Gastrocnemius medialis (tissue), 4 donors: ENCODE data around the gene COQ5. TPM values are rescaled to one million over a fixed set of nuclear protein-coding genes. Genes with fewer than 3 reads are reported as not detected.
A peak's percentile ranks its signal among the peaks of the same experiment; 100 is the strongest.

ENCODE experiments used
- ATAC-seq, 2 donors: fragments of 150-250 bp; one replicate each; pipeline ENCODE4 v1.9.1; 2016
- DNase-seq, 2 donors: peaks; one replicate each; pipeline ENCODE4 v3.0.0-alpha.2; 2019
- H3K27ac ChIP-seq, 4 donors: fragments of 200-600 bp; sonication (generic); 1 replicate in 1 of 4; 2 replicates in 3 of 4; pipeline ENCODE4 v1.5.1; 2016 to 2018; ENCODE audit warnings: mild to moderate bottlenecking in 2 of 4, moderate library complexity in 1 of 4
- H3K27me3 ChIP-seq, 3 donors: fragments of 200-600 bp; sonication (generic) in 2 of 3; 1 replicate in 1 of 3; 2 replicates in 2 of 3; pipeline versions ENCODE4 v1.5.1 to v1.6.0; 2016 to 2019; ENCODE audit warnings: mild to moderate bottlenecking in 1 of 3, moderate library complexity in 1 of 3
- H3K36me3 ChIP-seq, 2 donors: fragments of 200-600 bp; sonication (generic) in 1 of 2; one replicate each; pipeline ENCODE4 v1.5.1; 2017 to 2018
- H3K4me1 ChIP-seq, 2 donors: fragments of 200-600 bp; sonication (generic) in 1 of 2; one replicate each; pipeline ENCODE4 v1.5.1; 2016 to 2017; ENCODE audit warnings: mild to moderate bottlenecking in 2 of 2
- H3K4me3 ChIP-seq, 4 donors: fragments of 200-600 bp; sonication (generic) in 3 of 4; 1 replicate in 1 of 4; 2 replicates in 3 of 4; pipeline ENCODE4 v1.5.1; 2016 to 2019; ENCODE audit warnings: mild to moderate bottlenecking in 2 of 4
- H3K9me3 ChIP-seq, 3 donors: fragments of 200-600 bp; sonication (generic) in 2 of 3; 1 replicate in 1 of 3; 2 replicates in 2 of 3; pipeline ENCODE4 v1.5.1; 2016 to 2019
- POLR2A ChIP-seq, 2 donors: fragments of 450-650 bp; IDR thresholded peaks; one replicate each; pipeline ENCODE4 v1.6.1; 2017; ENCODE audit warnings: antibody characterized with exemption in 2 of 2, mild to moderate bottlenecking in 2 of 2, moderate library complexity in 2 of 2
- in situ Hi-C, 4 donors: fragments of 200-750 bp; cut with MboI; loops; one replicate each; pipeline versions ENCODE4 v1.15.0 to v1.8.0; 2017; ENCODE audit warnings: low sequenced_read_pairs in 4 of 4
- intact Hi-C: fragments of 100-400 bp; cut with DNase I; formaldehyde crosslinking; loops from one replicate; pipeline ENCODE4 v1.15.1; 2023; ENCODE audit warnings: low total_unique reads
- total RNA-seq, 4 donors: library from RNA; depleted of rRNA; stranded (reverse); fragments of >200 nt; gene quantifications; one replicate each; pipeline versions ENCODE4 v1.1.0 to v1.2.3, GENCODE V29; 2016
- TF ChIP-seq, protein P1 (sequence below), 5 experiments: fragments of 450-650 bp in 3 of 5; fragments of 200-600 bp in 2 of 5; sonication (generic) in 2 of 5; IDR thresholded peaks in 4 of 5; conservative IDR thresholded peaks in 1 of 5; 1 replicate in 4 of 5; 2 replicates in 1 of 5; pipeline ENCODE4 v1.5.1; 2016 to 2019; ENCODE audit warnings: antibody characterized with exemption in 5 of 5, mild to moderate bottlenecking in 3 of 5, moderate library complexity in 3 of 5

Gene COQ5
- total RNA-seq, 4 donors from 2014 or later = 34.5 to 47.3 (median 39.2) TPM

DNA sequence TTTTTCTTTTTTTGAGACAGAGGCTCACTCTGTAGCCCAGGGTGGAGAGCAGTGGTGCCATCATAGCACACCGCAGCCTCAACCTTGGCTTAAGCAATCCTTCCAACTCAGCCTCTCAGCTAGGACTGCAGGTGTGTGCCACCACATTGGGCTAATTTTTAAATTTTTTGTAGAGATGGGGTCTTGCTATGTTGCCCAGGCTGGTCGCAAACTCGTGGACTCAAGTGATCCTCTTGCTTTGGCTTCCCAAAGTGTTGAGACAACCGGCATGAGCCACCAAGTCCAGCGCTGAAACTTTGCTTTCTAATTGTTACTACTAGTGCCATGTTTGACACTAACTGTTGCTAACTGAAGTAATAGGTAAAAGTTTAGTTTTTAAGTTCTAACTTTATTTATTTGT, 13.2 kb upstream of the COQ5 start:
- Histone ChIP-seq H3K36me3 (peaks cover 0 to 14% of the 10 kb centered on the region in 2 donors), H3K4me1 (peaks cover 85 to 95% of the 10 kb centered on the region in 2 donors), H3K27ac (peak overlapping the region; percentile 92 to 99 (median 97)), H3K9me3 (no peaks in the 10 kb centered on the region), H3K27me3 (no peaks in the 10 kb centered on the region), H3K4me3 (no peak overlapping the region)
- ATAC-seq (no peak), DNase-seq (no peak)
- in situ Hi-C loops = no loop called here
- TF ChIP-seq POLR2A (IDR thresholded peaks at IDR 0.05) = no peak
- TF ChIP-seq, protein P1, sequence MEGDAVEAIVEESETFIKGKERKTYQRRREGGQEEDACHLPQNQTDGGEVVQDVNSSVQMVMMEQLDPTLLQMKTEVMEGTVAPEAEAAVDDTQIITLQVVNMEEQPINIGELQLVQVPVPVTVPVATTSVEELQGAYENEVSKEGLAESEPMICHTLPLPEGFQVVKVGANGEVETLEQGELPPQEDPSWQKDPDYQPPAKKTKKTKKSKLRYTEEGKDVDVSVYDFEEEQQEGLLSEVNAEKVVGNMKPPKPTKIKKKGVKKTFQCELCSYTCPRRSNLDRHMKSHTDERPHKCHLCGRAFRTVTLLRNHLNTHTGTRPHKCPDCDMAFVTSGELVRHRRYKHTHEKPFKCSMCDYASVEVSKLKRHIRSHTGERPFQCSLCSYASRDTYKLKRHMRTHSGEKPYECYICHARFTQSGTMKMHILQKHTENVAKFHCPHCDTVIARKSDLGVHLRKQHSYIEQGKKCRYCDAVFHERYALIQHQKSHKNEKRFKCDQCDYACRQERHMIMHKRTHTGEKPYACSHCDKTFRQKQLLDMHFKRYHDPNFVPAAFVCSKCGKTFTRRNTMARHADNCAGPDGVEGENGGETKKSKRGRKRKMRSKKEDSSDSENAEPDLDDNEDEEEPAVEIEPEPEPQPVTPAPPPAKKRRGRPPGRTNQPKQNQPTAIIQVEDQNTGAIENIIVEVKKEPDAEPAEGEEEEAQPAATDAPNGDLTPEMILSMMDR (IDR thresholded peaks at IDR 0.05 in 4 of 5, conservative IDR thresholded peaks at IDR 0.05 in 1 of 5) = no peak
- intact Hi-C loops = no loop called here

DNA sequence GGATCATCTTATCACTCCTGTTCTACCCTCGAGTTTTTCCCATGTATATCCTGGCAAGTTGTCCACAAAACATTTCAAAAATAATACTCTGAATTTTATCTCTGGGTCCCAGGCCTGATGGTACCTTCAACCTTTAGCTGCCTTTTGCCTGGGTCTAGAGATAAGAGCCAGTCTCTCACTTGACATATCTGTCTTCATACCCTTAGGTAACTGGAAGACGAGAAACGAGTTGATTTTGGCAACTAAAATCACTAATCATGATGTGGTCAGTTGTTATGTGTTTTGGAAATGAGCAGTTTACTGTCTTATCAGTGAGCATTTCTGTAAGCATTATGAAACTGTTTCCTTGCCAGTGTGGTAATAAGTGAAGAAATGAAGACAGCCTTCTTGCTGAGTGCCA, 11.5 kb upstream of the COQ5 start:
- in situ Hi-C loops = no loop called here
- peaks cover 91 to 95% of the 10 kb centered on the region in 2 donors for H3K4me1 ChIP-seq
- peak overlapping the region; percentile 92 to 99 (median 97) for H3K27ac ChIP-seq
- no peaks in the 10 kb centered on the region for H3K9me3 ChIP-seq
- H3K4me3 ChIP-seq = peak overlapping the region in 2 of 4 donors; percentile 3 to 15
- no peak for TF ChIP-seq POLR2A (IDR thresholded peaks at IDR 0.05)
- TF ChIP-seq, protein P1 (IDR thresholded peaks at IDR 0.05 in 4 of 5, conservative IDR thresholded peaks at IDR 0.05 in 1 of 5) = no peak
- no peak for DNase-seq
- peak in 1 of 2 donors; percentile 26 for ATAC-seq
- no peaks in the 10 kb centered on the region for H3K36me3 ChIP-seq
- intact Hi-C loops = no loop called here
- no peaks in the 10 kb centered on the region for H3K27me3 ChIP-seq

DNA sequence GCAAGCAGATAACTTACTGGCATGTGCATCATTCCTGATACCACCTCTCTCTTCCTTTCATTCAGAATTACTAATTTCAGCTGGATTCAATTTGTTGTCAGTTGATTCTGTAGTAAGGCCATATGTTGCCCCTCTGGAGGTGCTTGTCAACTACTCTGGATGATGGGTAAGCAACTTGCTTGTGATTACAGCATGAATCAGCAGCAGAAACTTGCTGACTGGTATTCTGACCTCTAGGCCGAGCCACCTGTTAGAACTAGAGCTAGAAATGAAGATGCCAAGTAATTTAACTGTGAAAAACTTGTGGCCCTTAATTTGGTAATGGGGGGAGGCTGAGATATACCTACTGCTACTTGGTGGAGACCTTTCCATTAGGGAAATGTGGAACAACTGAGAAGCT, 10.3 kb upstream of the COQ5 start:
- ATAC-seq (peak; percentile 68 to 75), DNase-seq (peak; percentile 47 to 70)
- Histone ChIP-seq H3K36me3 (no peaks in the 10 kb centered on the region), H3K4me1 (peaks cover 83 to 85% of the 10 kb centered on the region in 2 donors), H3K27ac (peak overlapping the region; percentile 92 to 99 (median 97)), H3K4me3 (peak overlapping the region; percentile 68 to 89 (median 83)), H3K27me3 (no peaks in the 10 kb centered on the region), H3K9me3 (no peaks in the 10 kb centered on the region)
- TF ChIP-seq, protein P1 (IDR thresholded peaks at IDR 0.05 in 4 of 5, conservative IDR thresholded peaks at IDR 0.05 in 1 of 5) = no peak
- TF ChIP-seq POLR2A (IDR thresholded peaks at IDR 0.05) = no peak
- intact Hi-C loops (loop anchor here (5.0 to 10.0 kb wide), 2 partner anchors 43 to 865 kb away; partner anchors contain the start of genes POP5 and RNF34), in situ Hi-C loops (no loop called here)

DNA sequence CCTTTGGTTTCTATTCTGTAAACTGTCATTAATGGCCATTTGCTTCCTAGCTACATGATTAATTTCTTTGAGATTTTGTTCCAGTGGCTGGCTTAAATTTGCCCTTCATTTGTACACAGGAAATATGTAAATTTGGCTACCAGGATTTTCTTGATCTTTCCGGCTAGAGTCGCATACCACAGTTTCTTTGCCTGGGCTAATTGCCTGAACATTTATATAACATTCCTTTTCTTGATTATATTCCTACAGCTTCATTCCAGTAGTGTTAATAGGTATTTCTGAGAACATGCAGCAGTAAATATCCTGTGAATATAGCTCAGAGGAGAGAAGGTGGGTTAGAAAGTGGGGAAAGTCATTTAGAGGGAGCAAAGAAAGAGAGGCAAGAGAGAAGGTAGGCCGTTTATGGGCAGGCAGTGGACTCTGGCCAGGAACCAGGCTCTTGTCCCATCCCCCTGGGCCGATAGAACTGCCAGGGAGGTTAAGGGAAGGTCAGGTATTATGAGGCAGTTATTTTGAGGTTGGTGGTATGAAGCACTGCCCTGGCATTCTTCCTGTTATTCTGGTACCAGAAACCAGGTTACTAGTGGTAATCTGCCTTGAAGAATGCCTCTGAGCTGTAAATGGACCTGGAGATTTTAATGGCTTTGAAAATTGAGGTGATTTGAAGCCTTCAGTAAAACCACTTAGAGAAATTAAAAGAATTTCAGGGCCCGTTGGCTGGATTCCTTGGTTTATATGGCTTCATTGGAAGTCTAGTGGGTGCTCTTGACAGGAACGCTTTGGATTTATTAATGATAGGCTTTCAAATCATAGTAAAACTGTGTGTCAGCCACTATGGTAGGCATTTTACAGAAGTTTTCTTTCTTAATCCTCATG, 9.6 kb upstream of the COQ5 start:
- no peaks in the 10 kb centered on the region for H3K36me3 ChIP-seq
- H3K27ac ChIP-seq = peak overlapping the region; percentile 92 to 99 (median 97)
- TF ChIP-seq, protein P1 (IDR thresholded peaks at IDR 0.05 in 4 of 5, conservative IDR thresholded peaks at IDR 0.05 in 1 of 5) = no peak
- TF ChIP-seq POLR2A (IDR thresholded peaks at IDR 0.05) = no peak
- DNase-seq (peak; percentile 79 to 93), ATAC-seq (peak; percentile 73 to 75)
- no peaks in the 10 kb centered on the region for H3K9me3 ChIP-seq
- H3K4me3 ChIP-seq = peak overlapping the region; percentile 68 to 89 (median 83)
- intact Hi-C loops = loop anchor here (5.0 to 10.0 kb wide), 2 partner anchors 44 to 866 kb away; partner anchors contain the start of genes POP5 and RNF34
- H3K4me1 ChIP-seq = peaks cover 75 to 77% of the 10 kb centered on the region in 2 donors
- no peaks in the 10 kb centered on the region for H3K27me3 ChIP-seq
- in situ Hi-C loops = no loop called here
